IMR-90 (cell line): ENCODE results near the gene WRAP73. TPM values are rescaled to one million over a fixed set of nuclear protein-coding genes. Genes with fewer than 3 reads are reported as not detected.

Experiments
- ATAC-seq: fragments of 200-7000 bp; cut with Tn5 transposase; 2 replicates; pipeline ENCODE4 v1.9.1; 2020; ENCODE audit warnings: low read depth, mild to moderate bottlenecking, moderate library complexity
- BruUV-seq: library from RNA; stranded (reverse); fragments of 400-500 nt; replicated peaks from 2 replicates; lab custom pipeline; 2021; lab: Mats Ljungman, UMichigan
- CTCF ChIA-PET: fragments of 300-600 bp; formaldehyde crosslinking; extraction: SDS; loops from one replicate; lab custom pipeline; 2021; ENCODE audit warnings: antibody characterized with exemption; lab: Yijun Ruan, JAX
- POLR2A ChIA-PET: fragments of 300-600 bp; sonication (Branson Sonifier 250); formaldehyde crosslinking; loops from one replicate; lab custom pipeline; 2022; ENCODE audit warnings: antibody characterized with exemption; ENCODE audit not compliant: unreplicated experiment; lab: Charles Lee
- DNase-seq: peaks from one replicate; pipeline ENCODE4 v3.0.0; 2013
- H2AFZ ChIP-seq: replicated peaks from 2 replicates; pipeline ENCODE3; 2013; ENCODE audit warnings: low read length, mild to moderate bottlenecking; ENCODE audit not compliant: poor library complexity
- H2AK5ac ChIP-seq: 2 replicates; pipeline ENCODE4 v1.6.1; 2013; ENCODE audit warnings: low read depth, low read length, inconsistent platforms
- H2AK9ac ChIP-seq: replicated peaks from 2 replicates; pipeline ENCODE3; 2013; ENCODE audit warnings: mild to moderate bottlenecking, low read depth, low read length, moderate library complexity; ENCODE audit not compliant: poor library complexity
- H2BK120ac ChIP-seq: 2 replicates; pipeline ENCODE4 v1.6.1; 2013; ENCODE audit warnings: low read depth, low read length, inconsistent platforms
- H2BK15ac ChIP-seq: 3 replicates; pipeline ENCODE4 v1.6.1; 2013; ENCODE audit warnings: low read depth, low read length, inconsistent platforms
- H2BK20ac ChIP-seq: 2 replicates; pipeline ENCODE4 v1.6.1; 2013; ENCODE audit warnings: low read depth, mild to moderate bottlenecking, inconsistent platforms, low read length, moderate library complexity
- H2BK5ac ChIP-seq: 2 replicates; pipeline ENCODE4 v1.6.1; 2013; ENCODE audit warnings: mild to moderate bottlenecking, low read depth, low read length, inconsistent platforms; ENCODE audit not compliant: poor library complexity, severe bottlenecking
- H3K14ac ChIP-seq: replicated peaks from 2 replicates; pipeline ENCODE4 v1.6.1; 2013; ENCODE audit warnings: low read depth, low read length, inconsistent platforms
- H3K18ac ChIP-seq: 2 replicates; pipeline ENCODE4 v1.6.1; 2013; ENCODE audit warnings: low read depth, low read length, control low read depth
- H3K23ac ChIP-seq: 2 replicates; pipeline ENCODE4 v1.6.1; 2013; ENCODE audit warnings: low read depth, low read length, inconsistent platforms
- H3K27ac ChIP-seq: 2 replicates; pipeline ENCODE4 v1.5.1; 2013; ENCODE audit warnings: mild to moderate bottlenecking, control low read depth, low read length; ENCODE audit not compliant: insufficient read depth
- H3K27me3 ChIP-seq: 2 replicates; pipeline ENCODE4 v1.6.1; 2013; ENCODE audit warnings: low read length; ENCODE audit not compliant: control insufficient read depth, insufficient read depth
- H3K36me3 ChIP-seq: 2 replicates; pipeline ENCODE4 v1.6.1; 2013; ENCODE audit warnings: low read length, mixed read lengths; ENCODE audit not compliant: control insufficient read depth, insufficient read depth
- H3K4ac ChIP-seq: 2 replicates; pipeline ENCODE4 v1.6.1; 2013; ENCODE audit warnings: low read depth, low read length, inconsistent platforms
- H3K4me1 ChIP-seq: 2 replicates; pipeline ENCODE4 v1.6.1; 2013; ENCODE audit warnings: low read length, mixed read lengths; ENCODE audit not compliant: control insufficient read depth, insufficient read depth
- H3K4me2 ChIP-seq: 2 replicates; pipeline ENCODE4 v1.6.1; 2013; ENCODE audit warnings: low read depth, mild to moderate bottlenecking, control low read depth, low read length, moderate library complexity
- H3K4me3 ChIP-seq: 2 replicates; pipeline ENCODE4 v1.5.1; 2013; ENCODE audit warnings: low read depth, mild to moderate bottlenecking, control low read depth, low read length, moderate library complexity; ENCODE audit not compliant: insufficient read depth
- H3K56ac ChIP-seq: 2 replicates; pipeline ENCODE4 v1.6.1; 2013; ENCODE audit warnings: low read length, inconsistent platforms; ENCODE audit not compliant: insufficient read depth; ENCODE audit errors: extremely low read depth
- H3K79me1 ChIP-seq, 2 experiments: 2 replicates each; pipeline ENCODE4 v1.6.1; 2013; ENCODE audit warnings: low read length in 2 of 2, inconsistent platforms in 1 of 2, low read depth in 1 of 2
- H3K9ac ChIP-seq: 2 replicates; pipeline ENCODE4 v1.6.1; 2013; ENCODE audit warnings: low read depth, low read length, control low read depth
- H3K9me1 ChIP-seq: 2 replicates; pipeline ENCODE4 v1.6.1; 2013; ENCODE audit warnings: low read length, inconsistent platforms; ENCODE audit not compliant: insufficient read depth
- H3K9me3 ChIP-seq: 2 replicates; pipeline ENCODE4 v1.6.1; 2013; ENCODE audit warnings: low read length; ENCODE audit not compliant: control insufficient read depth, insufficient read depth
- H4K20me1 ChIP-seq: 2 replicates; pipeline ENCODE4 v1.6.1; 2013; ENCODE audit warnings: low read length, inconsistent platforms; ENCODE audit not compliant: insufficient read depth
- H4K5ac ChIP-seq: 2 replicates; pipeline ENCODE4 v1.6.1; 2013; ENCODE audit warnings: mild to moderate bottlenecking, low read depth, low read length, control low read depth
- H4K8ac ChIP-seq, 2 experiments: 2 replicates each; pipeline ENCODE4 v1.6.1; 2013; ENCODE audit warnings: low read depth in 2 of 2, low read length in 2 of 2, control low read depth in 1 of 2, inconsistent platforms in 1 of 2
- H4K91ac ChIP-seq: 2 replicates; pipeline ENCODE4 v1.6.1; 2013; ENCODE audit warnings: low read depth, low read length, inconsistent platforms; ENCODE audit not compliant: insufficient read depth
- BHLHE40 ChIP-seq: fragments of 150-350 bp; IDR thresholded peaks from 2 replicates; pipeline ENCODE4 v1.6.1; 2016; ENCODE audit warnings: mild to moderate bottlenecking, low read depth, low read length
- FOS ChIP-seq: fragments of 150-350 bp; IDR thresholded peaks from 2 replicates; pipeline ENCODE4 v1.6.1; 2016; ENCODE audit warnings: low read depth, low read length
- MAZ ChIP-seq: IDR thresholded peaks from 2 replicates; pipeline ENCODE4 v1.6.1; 2012; ENCODE audit warnings: low read depth, mild to moderate bottlenecking, low read length, improper control_type of control experiment, moderate library complexity, borderline replicate concordance
- MXI1 ChIP-seq: IDR thresholded peaks from 2 replicates; pipeline ENCODE4 v1.6.1; 2012; ENCODE audit warnings: low read depth, mild to moderate bottlenecking, low read length, moderate library complexity, borderline replicate concordance
- NFE2L2 ChIP-seq: fragments of 150-350 bp; IDR thresholded peaks from 2 replicates; pipeline ENCODE4 v1.6.1; 2016; ENCODE audit warnings: low read depth, mild to moderate bottlenecking, low read length
- WGBS, 2 experiments: methylation state at CpG; one replicate each; pipeline versions ENCODE4 v1.1.5 to v1.1.7; 2013; ENCODE audit warnings: missing lambda C conversion rate in 2 of 2; ENCODE audit not compliant: insufficient read length in 1 of 2; ENCODE audit errors: extremely low coverage in 2 of 2; 5-methylcytosine and 5-hydroxymethylcytosine counted together
- dilution Hi-C: fragments of 300-500 bp; cut with HindIII; formaldehyde crosslinking; loops from one replicate; pipeline ENCODE4 v1.14.3; 2018; ENCODE audit warnings: low sequenced_read_pairs; ENCODE audit not compliant: unreplicated experiment
- in situ Hi-C: fragments of 300-500 bp; cut with MboI; formaldehyde crosslinking; loops from 3 replicates; pipeline ENCODE4 v1.14.3; 2019; ENCODE audit warnings: low sequenced_read_pairs, inconsistent platforms, mixed read lengths
- intact Hi-C: fragments of 100-400 bp; cut with micrococcal nuclease; formaldehyde crosslinking; loops from 2 replicates; pipeline ENCODE4 v1.10.0; 2022
- polyA plus RNA-seq, 3 experiments: library from polyadenylated mRNA; depleted of rRNA; stranded (reverse); fragments of >200 nt; gene quantifications; 2 replicates each; pipeline ENCODE4 v1.2.3, GENCODE V29; 2012; ENCODE audit warnings: low replicate concordance in 1 of 3
- total RNA-seq: library from RNA; depleted of rRNA; stranded (reverse); fragments of >200 nt; gene quantifications from 2 replicates; pipeline ENCODE4 v1.2.3, GENCODE V29; 2012
- TF ChIP-seq, protein P1 (sequence below): fragments of 150-350 bp; IDR thresholded peaks from 2 replicates; pipeline ENCODE4 v1.6.1; 2016; ENCODE audit warnings: low read depth, mild to moderate bottlenecking, low read length, moderate library complexity, borderline replicate concordance

WRAP73 gene
- total and polyA plus RNA-seq, 2 of the 4 experiments (the other 2 are of a cell fraction): 10.8 to 23.6 TPM

DNA sequence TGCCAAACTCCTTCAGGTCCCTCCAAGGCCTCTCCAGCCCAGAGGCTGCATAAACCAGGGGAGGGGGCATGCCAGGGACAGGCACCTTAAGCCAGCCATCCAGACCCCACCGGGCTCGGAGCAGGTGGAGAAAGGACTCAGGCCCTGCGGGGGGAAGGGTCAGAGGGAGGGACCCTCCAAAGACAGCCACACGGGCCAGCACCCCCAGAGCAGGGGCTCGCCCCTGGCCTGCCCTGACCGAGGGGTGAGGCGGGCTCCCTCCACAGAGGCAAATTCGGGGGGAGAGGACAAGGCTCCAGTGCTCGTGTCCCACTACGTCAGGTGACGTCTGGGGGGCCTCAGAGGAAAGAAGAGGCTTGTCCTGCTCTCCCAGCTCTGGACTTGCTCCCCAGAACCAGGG is 46.7 kb downstream of the WRAP73 start:
- Histone ChIP-seq H2AFZ (peak overlapping the region; percentile 33), H3K9me1 (no peaks in the 10 kb centered on the region; the same call in 1 of the 2 replicates), H2BK120ac (no peak overlapping the region), H3K9ac (no peak overlapping the region), H4K20me1 (no peaks in the 10 kb centered on the region), H3K18ac (no peak overlapping the region), H4K8ac (no peak overlapping the region), H3K4me1 (no peaks in the 10 kb centered on the region), H3K79me1 (no peaks in the 10 kb centered on the region), H3K14ac (no peak overlapping the region), H3K27me3 (peaks cover 11% of the 10 kb centered on the region), H2BK5ac (no peak overlapping the region), H2AK5ac (no peak overlapping the region), H4K5ac (no peak overlapping the region), H3K36me3 (no peaks in the 10 kb centered on the region), H2AK9ac (no peak overlapping the region), H3K4me2 (no peak overlapping the region), H4K91ac (no peak overlapping the region), H3K27ac (no peak overlapping the region), H2BK20ac (no peak overlapping the region), H3K9me3 (no peaks in the 10 kb centered on the region), H3K4me3 (no peak overlapping the region), H2BK15ac (no peak overlapping the region), H3K56ac (no peak overlapping the region), H3K4ac (no peak overlapping the region), H3K23ac (no peak overlapping the region)
- WGBS, 2 experiments: 20% methylated on average over 1 of the region's 11 CpGs; no CpG with 5 or more reads in 1 of the 2 experiments
- in situ Hi-C loops (no loop called here), dilution Hi-C loops (no loop called here), intact Hi-C loops (no loop called here)
- no TSS peak for BruUV-seq
- ChIA-PET POLR2A (no interaction called here), CTCF (no interaction called here)
- no peak for ATAC-seq
- DNase-seq: no peak
- TF ChIP-seq NFE2L2: no peak
- no peak for TF ChIP-seq MXI1
- TF ChIP-seq FOS: no peak
- TF ChIP-seq, protein P1, sequence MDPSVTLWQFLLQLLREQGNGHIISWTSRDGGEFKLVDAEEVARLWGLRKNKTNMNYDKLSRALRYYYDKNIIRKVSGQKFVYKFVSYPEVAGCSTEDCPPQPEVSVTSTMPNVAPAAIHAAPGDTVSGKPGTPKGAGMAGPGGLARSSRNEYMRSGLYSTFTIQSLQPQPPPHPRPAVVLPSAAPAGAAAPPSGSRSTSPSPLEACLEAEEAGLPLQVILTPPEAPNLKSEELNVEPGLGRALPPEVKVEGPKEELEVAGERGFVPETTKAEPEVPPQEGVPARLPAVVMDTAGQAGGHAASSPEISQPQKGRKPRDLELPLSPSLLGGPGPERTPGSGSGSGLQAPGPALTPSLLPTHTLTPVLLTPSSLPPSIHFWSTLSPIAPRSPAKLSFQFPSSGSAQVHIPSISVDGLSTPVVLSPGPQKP: no peak
- TF ChIP-seq BHLHE40: no peak
- TF ChIP-seq MAZ: no peak
